Hepatocyte (in vitro differentiated cells): Measurements from ENCODE around the gene SLC25A30. TPM values are rescaled to one million over a fixed set of nuclear protein-coding genes. Genes with fewer than 3 reads are reported as not detected.

Experiments used
- DNase-seq: peaks from one replicate; pipeline ENCODE4 v3.0.0-alpha.2; 2016; ENCODE audit warnings: low spot score
- H2AFZ ChIP-seq: fragments of 200-600 bp; sonication (generic); 2 replicates; pipeline ENCODE4 v1.6.0; 2016; ENCODE audit warnings: antibody characterized with exemption, mild to moderate bottlenecking
- H3K27ac ChIP-seq: fragments of 200-600 bp; sonication (generic); 2 replicates; pipeline ENCODE4 v1.5.1; 2016; ENCODE audit warnings: mild to moderate bottlenecking
- H3K27me3 ChIP-seq: fragments of 200-600 bp; sonication (generic); 2 replicates; pipeline ENCODE4 v1.6.1; 2016
- H3K36me3 ChIP-seq: fragments of 200-600 bp; sonication (generic); replicated peaks from 2 replicates; pipeline ENCODE4 v1.5.1; 2016; ENCODE audit warnings: low read depth; ENCODE audit not compliant: insufficient read depth
- H3K4me1 ChIP-seq: fragments of 200-600 bp; sonication (generic); 2 replicates; pipeline ENCODE4 v1.5.1; 2016; ENCODE audit warnings: mild to moderate bottlenecking, moderate library complexity; ENCODE audit not compliant: insufficient read depth
- H3K4me2 ChIP-seq: fragments of 200-600 bp; sonication (generic); 2 replicates; pipeline ENCODE4 v1.6.0; 2016
- H3K4me3 ChIP-seq: fragments of 200-600 bp; sonication (generic); 2 replicates; pipeline ENCODE4 v1.5.1; 2016; ENCODE audit warnings: mild to moderate bottlenecking
- H3K79me2 ChIP-seq: fragments of 200-600 bp; sonication (generic); 2 replicates; pipeline ENCODE4 v1.6.0; 2017; ENCODE audit warnings: mild to moderate bottlenecking
- H3K9me2 ChIP-seq: fragments of 200-600 bp; sonication (generic); replicated peaks from 2 replicates; pipeline ENCODE4 v1.6.0; 2017; ENCODE audit warnings: mild to moderate bottlenecking; ENCODE audit not compliant: insufficient read depth
- H3K9me3 ChIP-seq: fragments of 200-600 bp; sonication (generic); 2 replicates; pipeline ENCODE4 v1.5.1; 2016; ENCODE audit warnings: low read depth, mild to moderate bottlenecking
- H4K20me1 ChIP-seq: fragments of 200-600 bp; sonication (generic); 2 replicates; pipeline ENCODE4 v1.6.0; 2016; ENCODE audit warnings: mild to moderate bottlenecking; ENCODE audit not compliant: insufficient read depth, poor library complexity, severe bottlenecking
- CTCF ChIP-seq: fragments of 200-600 bp; sonication (generic); IDR thresholded peaks from 2 replicates; pipeline ENCODE4 v1.5.1; 2016; ENCODE audit warnings: antibody characterized with exemption, mild to moderate bottlenecking; ENCODE audit not compliant: poor library complexity
- EZH2 ChIP-seq: fragments of 200-600 bp; sonication (generic); IDR thresholded peaks from 2 replicates; pipeline ENCODE4 v1.6.1; 2016; ENCODE audit warnings: antibody characterized with exemption, mild to moderate bottlenecking, borderline replicate concordance
- EZH2phosphoT487 ChIP-seq: fragments of 200-600 bp; sonication (generic); IDR thresholded peaks from one replicate; pipeline ENCODE4 v1.6.1; 2018; ENCODE audit warnings: antibody characterized with exemption, mild to moderate bottlenecking, low read depth, moderate library complexity; ENCODE audit not compliant: unreplicated experiment, severe bottlenecking
- WGBS: methylation state at CpG from one replicate; pipeline ENCODE4 v1.1.6; 2016; ENCODE audit warnings: low lambda C conversion rate; ENCODE audit errors: missing lambda C conversion rate; 5-methylcytosine and 5-hydroxymethylcytosine counted together
- polyA plus RNA-seq: library from polyadenylated mRNA; unstranded; fragments of >200 nt; fragmentation: Nextera tagmentation; extraction: Ambion mirVana; gene quantifications from 2 replicates; pipeline ENCODE4 v1.2.1, GENCODE V29; 2016
- total RNA-seq: library from RNA; depleted of rRNA; stranded (reverse); fragments of >200 nt; gene quantifications from 2 replicates; pipeline ENCODE4 v1.2.3, GENCODE V29; 2014

SLC25A30 gene
- total and polyA plus RNA-seq, 2 experiments from 2014 or later = 2.8 to 13.3 TPM

GRCh38 chr13:45367358-45367757, 50.8 kb downstream of the SLC25A30 start:
- H3K4me1 ChIP-seq = peaks cover 3% of the 10 kb centered on the region
- no peak overlapping the region for H3K4me2 ChIP-seq
- no peaks in the 10 kb centered on the region for H3K27me3 ChIP-seq
- DNase-seq = peak; percentile 80
- H3K79me2 ChIP-seq = no peaks in the 10 kb centered on the region
- peak overlapping the region; percentile 68 for H3K27ac ChIP-seq
- no peaks in the 10 kb centered on the region for H3K9me3 ChIP-seq
- 71% methylated on average over 2 of the region's 2 CpGs for WGBS
- TF ChIP-seq EZH2 (no peak), EZH2phosphoT487 (no peak), CTCF (no peak)
- H3K36me3 ChIP-seq = no peaks in the 10 kb centered on the region
- no peak overlapping the region for H3K4me3 ChIP-seq
- H4K20me1 ChIP-seq = no peaks in the 10 kb centered on the region
- no peak overlapping the region for H2AFZ ChIP-seq
- H3K9me2 ChIP-seq = no peaks in the 10 kb centered on the region

GRCh38 chr13:45365558-45365885, 52.7 kb downstream of the SLC25A30 start:
- H3K79me2 ChIP-seq = no peaks in the 10 kb centered on the region
- TF ChIP-seq EZH2phosphoT487 (no peak), EZH2 (no peak), CTCF (no peak)
- 97% methylated on average over 4 of the region's 4 CpGs for WGBS
- H3K4me1 ChIP-seq = no peaks in the 10 kb centered on the region
- H3K4me3 ChIP-seq = no peak overlapping the region
- H3K27ac ChIP-seq = no peak overlapping the region
- no peak overlapping the region for H2AFZ ChIP-seq
- no peak overlapping the region for H3K4me2 ChIP-seq
- no peaks in the 10 kb centered on the region for H4K20me1 ChIP-seq
- no peaks in the 10 kb centered on the region for H3K9me2 ChIP-seq
- no peaks in the 10 kb centered on the region for H3K27me3 ChIP-seq
- no peak for DNase-seq
- H3K9me3 ChIP-seq = no peaks in the 10 kb centered on the region
- H3K36me3 ChIP-seq = no peaks in the 10 kb centered on the region

DNA sequence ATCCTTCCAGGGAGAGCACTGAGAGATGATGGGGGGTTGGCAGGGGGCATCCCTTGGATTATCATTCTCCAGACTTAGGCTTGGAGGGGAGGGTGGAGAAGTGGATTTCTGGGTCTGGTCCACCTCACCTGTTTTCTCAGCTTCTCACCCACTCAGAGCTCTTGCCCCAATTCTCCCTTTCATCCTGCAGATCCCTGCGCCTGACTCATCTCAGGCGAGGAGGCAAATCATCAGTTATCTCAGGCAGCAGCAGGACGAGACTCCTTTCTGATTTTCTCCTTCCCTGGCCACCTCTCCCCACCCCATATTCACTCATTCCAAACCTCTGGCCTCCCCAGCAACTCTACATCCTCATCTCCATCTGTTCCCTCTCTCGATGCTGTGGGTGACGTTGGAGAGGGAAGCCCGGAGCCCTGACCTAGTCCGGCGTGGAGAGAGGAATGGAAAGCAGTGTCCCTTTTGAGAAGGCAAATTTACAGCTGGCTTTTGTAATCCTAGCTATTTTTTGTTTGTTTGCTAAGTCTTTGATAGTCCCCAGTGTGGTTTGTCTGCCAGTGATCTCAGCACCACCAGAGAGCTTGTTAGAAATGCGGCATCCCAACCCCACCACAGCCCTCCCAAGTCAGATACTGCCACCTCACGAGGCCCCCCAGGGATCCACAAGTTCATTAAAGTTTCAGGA, 53.2 kb downstream of the SLC25A30 start:
- DNase-seq = no peak
- Histone ChIP-seq H3K4me3 (no peak overlapping the region), H3K79me2 (no peaks in the 10 kb centered on the region), H3K27me3 (no peaks in the 10 kb centered on the region), H3K27ac (no peak overlapping the region), H3K9me2 (no peaks in the 10 kb centered on the region), H3K36me3 (no peaks in the 10 kb centered on the region), H3K9me3 (no peaks in the 10 kb centered on the region), H4K20me1 (no peaks in the 10 kb centered on the region), H2AFZ (no peak overlapping the region), H3K4me2 (no peak overlapping the region), H3K4me1 (no peaks in the 10 kb centered on the region)
- 93% methylated on average over 10 of the region's 10 CpGs for WGBS
- TF ChIP-seq EZH2 = no peak
- TF ChIP-seq EZH2phosphoT487 = no peak
- no peak for TF ChIP-seq CTCF

DNA sequence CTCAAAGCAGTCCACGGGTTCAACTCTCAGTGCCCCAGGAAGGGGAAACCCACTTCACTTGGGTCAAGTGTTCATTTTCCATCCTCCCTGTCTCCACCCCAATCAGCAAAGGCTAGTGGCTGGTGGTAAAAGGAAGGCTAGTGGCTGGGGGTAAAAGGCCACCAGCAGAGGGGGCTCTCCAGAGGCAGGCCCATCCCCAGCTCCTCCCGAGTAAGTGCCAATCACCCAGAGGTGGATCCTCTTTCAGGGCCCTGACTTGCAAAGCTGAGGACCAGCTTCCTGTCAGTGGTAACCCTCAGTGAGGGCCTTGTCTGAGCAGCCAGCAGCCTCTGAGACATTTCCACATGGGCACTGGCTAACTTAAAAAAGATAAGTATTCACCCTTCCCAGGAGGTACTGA, 55.2 kb downstream of the SLC25A30 start:
- H3K4me3 ChIP-seq = no peak overlapping the region
- H3K36me3 ChIP-seq = no peaks in the 10 kb centered on the region

More for the DNA sequence above, 55.2 kb downstream of the SLC25A30 start:
- no peak for DNase-seq
- Histone ChIP-seq H3K4me1 (no peaks in the 10 kb centered on the region), H3K27ac (no peak overlapping the region), H2AFZ (no peak overlapping the region), H4K20me1 (no peaks in the 10 kb centered on the region), H3K27me3 (no peaks in the 10 kb centered on the region), H3K79me2 (no peaks in the 10 kb centered on the region), H3K4me2 (no peak overlapping the region), H3K9me2 (no peaks in the 10 kb centered on the region), H3K9me3 (no peaks in the 10 kb centered on the region)
- TF ChIP-seq EZH2phosphoT487 = no peak
- TF ChIP-seq EZH2 = no peak
- TF ChIP-seq CTCF = no peak
- 87% methylated on average over 2 of the region's 2 CpGs for WGBS
